Heart right ventricle (tissue), 16 donors: Measurements from ENCODE around the gene ELMO1. TPM values are rescaled to one million over a fixed set of nuclear protein-coding genes. Genes with fewer than 3 reads are reported as not detected.
A peak's percentile ranks its signal among the peaks of the same experiment; 100 is the strongest.

ENCODE experiments used
- ATAC-seq, 8 donors: fragments of 200-7000 bp; cut with Tn5 transposase; one replicate each; pipeline ENCODE4 v1.9.1; 2020; ENCODE audit warnings: mild to moderate bottlenecking in 8 of 8, moderate library complexity in 8 of 8, moderate number of reproducible peaks in 1 of 8
- DNase-seq, 2 donors: peaks; one replicate each; pipeline ENCODE4 v3.0.0-alpha.2; 2020
- H3K27ac ChIP-seq, 10 donors: fragments of 200-600 bp; sonication (generic) in 2 of 10; one replicate each; pipeline versions ENCODE4 v1.5.0 to v1.8.0; 2020 to 2022; ENCODE audit warnings: mild to moderate bottlenecking in 3 of 10
- H3K27me3 ChIP-seq, 7 donors: fragments of 200-600 bp; one replicate each; pipeline ENCODE4 v1.8.0; 2021 to 2022; ENCODE audit warnings: mild to moderate bottlenecking in 2 of 7
- H3K36me3 ChIP-seq, 9 donors: fragments of 200-600 bp; sonication (generic) in 1 of 9; one replicate each; pipeline versions ENCODE4 v1.5.0 to v1.8.0; 2020 to 2022; ENCODE audit warnings: mild to moderate bottlenecking in 2 of 9
- H3K4me1 ChIP-seq, 9 donors: fragments of 200-600 bp; sonication (generic) in 1 of 9; one replicate each; pipeline versions ENCODE4 v1.5.0 to v1.8.0; 2020 to 2022; ENCODE audit warnings: mild to moderate bottlenecking in 4 of 9
- H3K4me3 ChIP-seq, 10 donors: fragments of 200-600 bp; sonication (generic) in 2 of 10; one replicate each; pipeline versions ENCODE4 v1.5.0 to v1.8.0; 2020 to 2022; ENCODE audit warnings: mild to moderate bottlenecking in 7 of 10, moderate library complexity in 2 of 10
- H3K9me3 ChIP-seq, 11 donors: fragments of 200-600 bp in 10 of 11; sonication (generic) in 2 of 11; one replicate each; pipeline versions ENCODE4 v1.5.0 to v1.8.0; 2013 to 2022; ENCODE audit warnings: mild to moderate bottlenecking in 2 of 11, control low read depth in 1 of 11, moderate library complexity in 1 of 11
- CTCF ChIP-seq, 9 donors: fragments of 200-600 bp; sonication (generic) in 2 of 9; IDR thresholded peaks; one replicate each; pipeline versions ENCODE4 v1.5.0 to v1.8.0; 2021 to 2022; ENCODE audit warnings: antibody characterized with exemption in 9 of 9, mild to moderate bottlenecking in 5 of 9, moderate library complexity in 1 of 9
- WGBS, 2 donors: extraction: QIAGEN DNeasy Blood & Tissue Kit; methylation state at CpG; one replicate each; pipeline ENCODE4 v1.1.7; 2013; ENCODE audit warnings: inconsistent platforms in 1 of 2; 5-methylcytosine and 5-hydroxymethylcytosine counted together
- intact Hi-C, 10 donors: fragments of 100-400 bp; cut with DNase I; formaldehyde crosslinking; loops; one replicate each; pipeline versions ENCODE4 v1.11.1 to v1.14.2; 2022
- polyA plus RNA-seq, 2 donors: library from polyadenylated mRNA; stranded (reverse); fragments of 200-250 nt; gene quantifications; one replicate each; pipeline ENCODE4 v1.2.3, GENCODE V29; 2013
- total RNA-seq, 10 donors: library from RNA; stranded (reverse); fragmentation: NEBNext Ultra II Directional in 3 of 10; extraction: Animal tissue kit (Norgen Biotek cat#: 25700) in 3 of 10; gene quantifications; one replicate each; pipeline versions ENCODE4 v1.2.1 to v1.2.4, GENCODE V29; 2021 to 2023
- donor health status: Arrhythmogenic right ventricular cardiomyopathy.
- donor health status: ischemic (EF 13 %, LVEDD 7.1; RV severe dilation, severe dysfunction).
- donor health status: healthy with polysubstance abuse.
- donor health status: DM: no; HTN: yes; CAD: no.
- donor health status: DM: no; HTN: no; CAD: no.
- donor health status: ischemic (EF 25% LVEDD 6.9; RV normal size, moderate dysfunction).
- donor health status: ischemic (EF 25% LVEDD 5.7; RV mildly dilated, moderate dysfunction).
- donor health status: healthy.
- donor health status: DM: yes; HTN: yes; CAD: no.
- donor health status: Ischemic cardiomyopathy.
- donor health status: ischemic (EF 35%, LVEDD 5.7; RV mildly dilated, moderate dysfunction).
- donor health status: nonischemic (EF 11% LVEDD 7.7; RV severe dilation, severe dysfunction).
- donor health status: DM: yes; HTN: yes; CAD: no.
- donor health status: PGD.
- donor health status: ischemic (EF 29% LVEDD 5.4; RV normal size, mild dysfunction).
- donor health status: nonischemic (EF 23%, LVEDD 6.1; RV moderate dilation, normal function).

ELMO1 gene
- total and polyA plus RNA-seq, 12 donors = 8.5 to 18.0 (median 13.9) TPM

DNA sequence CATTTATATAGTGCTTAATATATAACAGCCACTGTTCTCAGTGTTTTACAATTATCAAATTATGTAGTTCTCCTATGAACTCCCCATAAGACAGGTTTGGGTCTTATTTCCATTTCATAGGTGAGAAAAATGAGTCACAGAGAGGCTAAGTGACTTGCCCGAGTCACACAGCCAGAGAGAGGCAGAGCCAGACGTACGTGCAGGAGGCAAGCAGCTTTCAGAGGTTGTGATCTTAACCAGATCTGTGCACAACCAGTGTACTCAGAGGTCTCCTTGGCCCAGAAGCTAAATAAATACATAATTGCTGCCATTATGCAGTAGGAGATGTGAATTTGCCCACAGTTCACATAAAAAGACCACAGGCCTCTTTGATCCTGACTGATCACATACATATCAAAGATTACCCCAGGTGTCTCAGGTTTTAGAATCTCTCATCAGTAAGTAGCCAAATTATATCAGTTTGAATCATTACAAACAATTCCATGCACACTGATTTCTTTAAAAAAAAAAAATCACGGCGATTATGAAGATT, 419.7 kb downstream of the ELMO1 start:
- no peaks in the 10 kb centered on the region for H3K27me3 ChIP-seq

DNA sequence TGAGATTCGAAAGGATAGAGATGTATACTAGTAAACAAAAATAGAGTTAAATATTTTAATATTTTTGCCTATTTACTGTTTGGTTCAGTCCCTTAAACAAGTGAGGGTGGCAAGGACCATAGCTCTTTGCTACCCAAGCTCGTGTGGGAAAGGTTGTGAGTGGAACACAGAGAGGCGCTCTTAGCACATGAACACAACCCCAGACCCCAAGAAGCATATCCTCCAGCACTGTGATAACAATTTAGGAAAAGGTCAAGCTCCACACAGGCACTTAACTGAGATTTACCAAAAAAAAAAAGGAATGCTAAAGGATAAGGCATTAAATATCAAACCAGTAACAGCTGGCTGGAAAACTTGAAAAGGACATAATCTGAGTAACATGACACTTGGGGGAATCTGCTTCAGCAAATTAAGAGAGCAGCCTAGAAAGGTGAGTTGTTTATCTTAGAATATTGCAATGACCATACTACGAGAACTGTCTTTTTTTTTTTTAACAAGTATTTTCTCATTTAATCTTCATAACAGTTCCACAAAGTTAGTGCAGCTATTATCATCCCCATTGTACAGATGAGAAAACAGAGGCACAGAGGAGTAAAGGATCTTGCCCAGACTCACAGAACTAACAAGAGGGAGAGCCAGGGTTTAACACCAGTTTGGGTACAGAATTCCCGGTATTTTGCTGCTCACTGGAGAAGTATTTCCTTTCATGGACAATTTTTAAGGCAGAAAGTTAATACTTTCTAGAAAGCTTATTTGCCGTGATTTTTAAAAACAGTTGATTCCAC, 420.9 kb downstream of the ELMO1 start:
- TF ChIP-seq CTCF (IDR thresholded peaks at IDR 0.05) = peak in 1 of 9 donors; percentile 8
- intact Hi-C loops = no loop called here
- H3K4me3 ChIP-seq = no peak overlapping the region
- peaks cover 8 to 38% (median 18%) of the 10 kb centered on the region in 9 donors for H3K4me1 ChIP-seq
- no peaks in the 10 kb centered on the region for H3K9me3 ChIP-seq
- H3K27me3 ChIP-seq = no peaks in the 10 kb centered on the region
- no peak for DNase-seq
- WGBS, 2 donors = 90 to 94% methylated on average over 6 of the region's 6 CpGs
- no peaks in the 10 kb centered on the region for H3K36me3 ChIP-seq
- no peak for ATAC-seq
- no peak overlapping the region for H3K27ac ChIP-seq

More for the DNA sequence above, 419.7 kb downstream of the ELMO1 start:
- 91 to 93% methylated on average over 5 of the region's 5 CpGs for WGBS, 2 donors
- H3K4me3 ChIP-seq = no peak overlapping the region
- no peak for TF ChIP-seq CTCF (IDR thresholded peaks at IDR 0.05)
- no peaks in the 10 kb centered on the region for H3K36me3 ChIP-seq
- DNase-seq = no peak
- no peak for ATAC-seq
- no peaks in the 10 kb centered on the region for H3K9me3 ChIP-seq
- H3K4me1 ChIP-seq = peaks cover 8 to 50% (median 21%) of the 10 kb centered on the region in 9 donors
- no peak overlapping the region for H3K27ac ChIP-seq
- intact Hi-C loops = no loop called here

DNA sequence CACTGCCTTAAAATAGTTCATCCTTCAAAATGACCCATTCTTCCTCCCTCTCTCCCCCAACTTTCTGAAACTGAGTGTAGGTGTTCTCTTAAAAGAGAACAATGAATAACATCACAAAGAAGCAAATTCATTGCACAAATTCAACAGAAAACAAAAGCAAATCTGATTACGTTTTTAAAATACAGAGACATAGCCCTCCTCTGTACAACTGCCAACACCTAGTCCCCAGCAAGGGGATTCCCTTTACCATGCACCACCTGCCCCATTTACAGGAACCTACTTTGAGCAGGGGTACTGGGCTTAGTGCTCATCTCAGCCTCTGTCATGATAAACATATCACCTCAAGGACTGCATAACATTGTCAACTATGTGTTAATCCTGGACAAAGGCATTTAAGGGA, 421.6 kb downstream of the ELMO1 start:
- TF ChIP-seq CTCF (IDR thresholded peaks at IDR 0.05) = no peak
- intact Hi-C loops = no loop called here

DNA sequence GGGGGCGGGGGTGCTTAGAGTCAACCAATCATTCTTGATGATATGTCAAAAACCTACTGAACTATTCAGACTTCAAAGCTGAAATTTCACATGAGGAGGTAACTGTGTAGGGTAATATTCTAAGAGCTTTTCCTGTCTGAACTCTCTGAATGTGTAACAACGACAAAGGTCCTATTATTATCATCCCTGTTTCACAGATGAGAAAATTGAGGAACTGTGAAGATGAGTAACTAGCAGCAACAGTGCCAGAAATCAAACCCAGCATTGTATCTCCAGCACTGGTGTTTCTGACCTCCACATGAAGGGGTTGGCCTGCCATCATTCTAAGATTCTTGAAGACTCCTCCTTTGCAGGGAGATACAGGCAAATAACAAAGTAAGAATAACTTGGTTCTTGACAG, 429.7 kb downstream of the ELMO1 start:
- 78 to 91% methylated on average over 2 of the region's 2 CpGs for WGBS, 2 donors
- H3K4me3 ChIP-seq = no peak overlapping the region
- H3K36me3 ChIP-seq = no peaks in the 10 kb centered on the region
- TF ChIP-seq CTCF (IDR thresholded peaks at IDR 0.05) = no peak
- intact Hi-C loops = no loop called here
- peaks cover 0 to 8% (median 0%) of the 10 kb centered on the region in 11 donors for H3K9me3 ChIP-seq
- no peaks in the 10 kb centered on the region for H3K27me3 ChIP-seq
- H3K27ac ChIP-seq = no peak overlapping the region
- no peak for ATAC-seq
- peaks cover 0 to 34% (median 6%) of the 10 kb centered on the region in 9 donors for H3K4me1 ChIP-seq
- DNase-seq = no peak

More for the DNA sequence above, 421.6 kb downstream of the ELMO1 start:
- Histone ChIP-seq H3K36me3 (no peaks in the 10 kb centered on the region), H3K27ac (no peak overlapping the region), H3K4me1 (peaks cover 6 to 32% (median 11%) of the 10 kb centered on the region in 9 donors), H3K27me3 (no peaks in the 10 kb centered on the region), H3K9me3 (no peaks in the 10 kb centered on the region), H3K4me3 (no peak overlapping the region)
- no peak for ATAC-seq
- no peak for DNase-seq
- WGBS, 2 donors = 70 to 85% methylated on average over 1 of the region's 1 CpG
